ENCODE data around the gene ZRANB2. TPM values are rescaled to one million over a fixed set of nuclear protein-coding genes. Genes with fewer than 3 reads are reported as not detected.

Gene ZRANB2
- polyA plus RNA-seq, 1 donor from 2014 or later, result 53.3 TPM

- Mint-ChIP-seq H3K27me3 (peaks cover 12% of the 10 kb centered on the region), H3K27ac (no peak overlapping the region), H3K4me1 (peaks cover 3 to 7% (median 5%) of the 10 kb centered on the region in 3 donors), H3K36me3 (peaks cover 7% of the 10 kb centered on the region), H3K9me3 (peaks cover 0 to 8% (median 0%) of the 10 kb centered on the region in 3 donors), H3K4me3 (no peak overlapping the region)
These were observed 5.5 kb upstream of the ZRANB2 start for GRCh38 chr1:71086331-71086730.

- peaks cover 7% of the 10 kb centered on the region for H3K36me3 Mint-ChIP-seq
- H3K27ac Mint-ChIP-seq, result peak overlapping the region in 1 of 3 donors; percentile 73
- peak overlapping the region in 1 of 4 donors; percentile 94 for H3K4me3 Mint-ChIP-seq
- peaks cover 9% of the 10 kb centered on the region for H3K27me3 Mint-ChIP-seq
- H3K9me3 Mint-ChIP-seq, result peaks cover 0 to 9% (median 0%) of the 10 kb centered on the region in 3 donors
- H3K4me1 Mint-ChIP-seq, result peaks cover 14% of the 10 kb centered on the region in 3 donors
These were observed 2.4 kb upstream of the ZRANB2 start for GRCh38 chr1:71083271-71083670.

GRCh38 chr1:71081697-71082080 lies 854 bp upstream of the ZRANB2 start:
- Mint-ChIP-seq H3K36me3 (peaks cover 8% of the 10 kb centered on the region), H3K27ac (peak overlapping the region in 2 of 3 donors; percentile 72 to 100), H3K27me3 (peaks cover 9% of the 10 kb centered on the region), H3K9me3 (peaks cover 0 to 9% (median 0%) of the 10 kb centered on the region in 3 donors), H3K4me3 (peak overlapping the region; percentile 94 to 98 (median 98)), H3K4me1 (peaks cover 14 to 18% (median 14%) of the 10 kb centered on the region in 3 donors)

GRCh38 chr1:71080230-71080738 lies 551 bp downstream of the ZRANB2 start:
- peak overlapping the region; percentile 94 to 98 (median 98) for H3K4me3 Mint-ChIP-seq

GRCh38 chr1:71074681-71075080 lies 6.2 kb downstream of the ZRANB2 start:
- H3K27me3 Mint-ChIP-seq, result no peaks in the 10 kb centered on the region
- peaks cover 14 to 24% (median 19%) of the 10 kb centered on the region in 3 donors for H3K4me1 Mint-ChIP-seq
- peak overlapping the region in 1 of 4 donors; percentile 36 for H3K4me3 Mint-ChIP-seq
- H3K9me3 Mint-ChIP-seq, result no peaks in the 10 kb centered on the region
- peaks cover 13% of the 10 kb centered on the region for H3K36me3 Mint-ChIP-seq
- no peak overlapping the region for H3K27ac Mint-ChIP-seq

More at GRCh38 chr1:71080230-71080738, 551 bp downstream of the ZRANB2 start:
- Mint-ChIP-seq H3K27me3 (peaks cover 3% of the 10 kb centered on the region), H3K27ac (peak overlapping the region; percentile 96 to 100 (median 100)), H3K4me1 (peaks cover 15 to 19% (median 18%) of the 10 kb centered on the region in 3 donors), H3K9me3 (peaks cover 0 to 9% (median 0%) of the 10 kb centered on the region in 3 donors), H3K36me3 (peaks cover 14% of the 10 kb centered on the region)

- Mint-ChIP-seq H3K27ac (no peak overlapping the region), H3K36me3 (peaks cover 11% of the 10 kb centered on the region), H3K27me3 (no peaks in the 10 kb centered on the region), H3K4me1 (peaks cover 5 to 16% (median 7%) of the 10 kb centered on the region in 3 donors), H3K4me3 (no peak overlapping the region), H3K9me3 (no peaks in the 10 kb centered on the region)
These were observed 8.6 kb downstream of the ZRANB2 start for GRCh38 chr1:71072273-71072672.

- Mint-ChIP-seq H3K4me1 (peaks cover 5 to 16% (median 7%) of the 10 kb centered on the region in 3 donors), H3K27me3 (no peaks in the 10 kb centered on the region), H3K9me3 (no peaks in the 10 kb centered on the region), H3K4me3 (no peak overlapping the region), H3K27ac (no peak overlapping the region), H3K36me3 (peaks cover 11% of the 10 kb centered on the region)
These were observed 9.1 kb downstream of the ZRANB2 start for GRCh38 chr1:71071720-71072119.

GRCh38 chr1:71068325-71069240 lies 12.3 kb downstream of the ZRANB2 start:
- Mint-ChIP-seq H3K4me1 (peaks cover 0 to 5% (median 0%) of the 10 kb centered on the region in 3 donors), H3K27ac (no peak overlapping the region), H3K4me3 (peak overlapping the region in 1 of 4 donors; percentile 11), H3K36me3 (peaks cover 3% of the 10 kb centered on the region), H3K27me3 (no peaks in the 10 kb centered on the region), H3K9me3 (no peaks in the 10 kb centered on the region)

- Mint-ChIP-seq H3K4me1 (peaks cover 0 to 4% (median 0%) of the 10 kb centered on the region in 3 donors), H3K9me3 (no peaks in the 10 kb centered on the region), H3K27me3 (peaks cover 2% of the 10 kb centered on the region), H3K36me3 (no peaks in the 10 kb centered on the region), H3K27ac (peak overlapping the region in 1 of 3 donors; percentile 77), H3K4me3 (no peak overlapping the region)
These were observed 26.0 kb downstream of the ZRANB2 start for GRCh38 chr1:71054791-71055190.

GRCh38 chr1:71054281-71054731 lies 26.5 kb downstream of the ZRANB2 start:
- H3K4me3 Mint-ChIP-seq, result no peak overlapping the region
- peaks cover 3% of the 10 kb centered on the region for H3K27me3 Mint-ChIP-seq

GRCh38 chr1:71053758-71054157 lies 27.1 kb downstream of the ZRANB2 start:
- Mint-ChIP-seq H3K9me3 (no peaks in the 10 kb centered on the region), H3K4me1 (peaks cover 0 to 5% (median 0%) of the 10 kb centered on the region in 3 donors), H3K4me3 (no peak overlapping the region), H3K36me3 (no peaks in the 10 kb centered on the region), H3K27me3 (peaks cover 5% of the 10 kb centered on the region), H3K27ac (no peak overlapping the region)

More at GRCh38 chr1:71054281-71054731, 26.5 kb downstream of the ZRANB2 start:
- Mint-ChIP-seq H3K9me3 (no peaks in the 10 kb centered on the region), H3K4me1 (peaks cover 0 to 5% (median 0%) of the 10 kb centered on the region in 3 donors), H3K27ac (no peak overlapping the region), H3K36me3 (no peaks in the 10 kb centered on the region)

- Mint-ChIP-seq H3K27me3 (peaks cover 10% of the 10 kb centered on the region), H3K36me3 (no peaks in the 10 kb centered on the region), H3K4me1 (peaks cover under 1 to 6% (median 2%) of the 10 kb centered on the region in 3 donors), H3K9me3 (no peaks in the 10 kb centered on the region), H3K27ac (no peak overlapping the region), H3K4me3 (no peak overlapping the region)
These were observed 27.7 kb downstream of the ZRANB2 start for GRCh38 chr1:71053146-71053545.

GRCh38 chr1:71049951-71050598 lies 30.8 kb downstream of the ZRANB2 start:
- Mint-ChIP-seq H3K27ac (no peak overlapping the region), H3K36me3 (no peaks in the 10 kb centered on the region), H3K4me3 (peak overlapping the region in 1 of 4 donors; percentile 31), H3K4me1 (peaks cover 5 to 14% (median 6%) of the 10 kb centered on the region in 3 donors), H3K9me3 (no peaks in the 10 kb centered on the region), H3K27me3 (peaks cover 33% of the 10 kb centered on the region)

GRCh38 chr1:71047635-71048607 lies 32.9 kb downstream of the ZRANB2 start, which contains the start of gene PTGER3:
PTGER3 (minus strand) TSS chr1:71047816; CDS start chr1:71047577, 239 bp downstream.
- peaks cover 5 to 14% (median 6%) of the 10 kb centered on the region in 3 donors for H3K4me1 Mint-ChIP-seq
- no peaks in the 10 kb centered on the region for H3K9me3 Mint-ChIP-seq
- no peaks in the 10 kb centered on the region for H3K36me3 Mint-ChIP-seq
- H3K4me3 Mint-ChIP-seq, result peak within 1 kb of the TSS; percentile 80 to 86 (median 84)
- no peak within 1 kb of the TSS for H3K27ac Mint-ChIP-seq
- H3K27me3 Mint-ChIP-seq, result peaks cover 35% of the 10 kb centered on the region
